HG03045 (cell line): Measurements from ENCODE around the gene AQP5.
A peak's percentile ranks its signal among the peaks of the same experiment; 100 is the strongest.

Experiments
- ATAC-seq: cut with Tn5 transposase; IDR thresholded peaks from one replicate; pipeline ENCODE4 v1.9.1; 2021; ENCODE audit warnings: mild to moderate bottlenecking, moderate library complexity; ENCODE audit not compliant: unreplicated experiment

Gene AQP5

GRCh38 chr12:49963976-49964815 lies 2.5 kb downstream of the AQP5 start:
- no peak for ATAC-seq

- no peak for ATAC-seq
Observed at GRCh38 chr12:49964849-49965624, 3.4 kb downstream of the AQP5 start.

DNA sequence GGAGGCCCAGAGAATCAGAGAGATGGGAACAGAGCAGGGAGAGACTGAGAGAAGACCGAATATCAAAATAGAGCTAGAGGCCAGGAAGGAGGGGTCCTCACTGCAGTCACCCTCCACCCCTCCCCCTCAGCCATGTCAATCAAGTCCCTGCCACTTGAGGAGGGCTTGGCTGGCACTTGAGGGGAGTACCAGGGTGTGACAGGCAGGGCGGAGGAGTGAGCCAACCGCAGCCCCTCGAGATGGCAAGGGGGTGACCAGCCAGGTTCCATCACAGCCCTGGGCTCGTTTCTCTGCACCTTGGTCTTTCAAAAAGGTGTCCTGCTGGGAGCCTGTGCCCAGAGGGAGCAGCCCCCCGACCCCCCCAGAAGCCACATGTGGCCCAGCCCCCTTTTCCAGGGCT lies 4.2 kb downstream of the AQP5 start:
- no peak for ATAC-seq

GRCh38 chr12:49966511-49967041 lies 4.9 kb downstream of the AQP5 start:
- no peak for ATAC-seq

GRCh38 chr12:49967042-49967776 lies 5.5 kb downstream of the AQP5 start:
- peak; percentile 67 for ATAC-seq

- no peak for ATAC-seq
Observed at GRCh38 chr12:49967777-49968250, 6.1 kb downstream of the AQP5 start.

DNA sequence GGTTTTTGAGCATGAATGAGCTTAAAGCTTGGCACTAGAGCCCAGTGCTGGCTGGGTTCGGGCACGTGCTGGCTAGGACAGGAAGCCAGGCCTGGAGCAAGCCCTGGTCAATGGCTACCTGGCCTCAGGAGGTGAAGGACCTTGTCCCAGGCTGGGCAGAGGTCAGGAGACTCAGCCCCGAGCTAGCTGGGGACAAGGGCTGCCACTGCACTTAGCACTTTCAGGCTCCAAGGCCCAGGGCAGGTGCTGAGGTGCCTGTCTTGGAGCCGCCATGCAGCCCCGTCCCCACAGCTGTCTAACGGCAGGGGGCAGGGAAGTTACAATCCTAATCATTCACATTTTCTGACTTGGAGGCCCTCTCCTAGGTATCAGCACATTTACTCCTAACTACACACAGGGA lies 6.8 kb downstream of the AQP5 start:
- ATAC-seq: no peak

DNA sequence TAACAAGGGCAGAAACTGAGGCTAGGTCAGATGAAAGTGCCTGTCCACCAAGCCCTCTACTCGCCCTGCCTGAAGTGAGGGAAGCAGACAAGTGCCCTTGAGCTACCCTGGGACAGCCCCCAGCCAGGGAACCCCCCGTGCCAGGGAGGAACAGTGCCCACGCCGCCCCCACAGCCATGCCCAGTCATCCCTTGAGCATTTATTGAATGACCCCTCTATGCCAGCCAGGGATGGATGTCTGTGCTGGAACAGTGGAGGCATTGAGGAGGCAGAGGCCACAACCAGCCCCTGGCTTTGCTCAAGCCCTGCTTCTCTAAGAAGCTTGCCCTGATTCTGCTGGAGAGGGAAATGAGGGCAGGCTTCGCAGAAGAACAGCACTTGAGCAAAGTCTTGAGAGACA lies 7.4 kb downstream of the AQP5 start:
- no peak for ATAC-seq

DNA sequence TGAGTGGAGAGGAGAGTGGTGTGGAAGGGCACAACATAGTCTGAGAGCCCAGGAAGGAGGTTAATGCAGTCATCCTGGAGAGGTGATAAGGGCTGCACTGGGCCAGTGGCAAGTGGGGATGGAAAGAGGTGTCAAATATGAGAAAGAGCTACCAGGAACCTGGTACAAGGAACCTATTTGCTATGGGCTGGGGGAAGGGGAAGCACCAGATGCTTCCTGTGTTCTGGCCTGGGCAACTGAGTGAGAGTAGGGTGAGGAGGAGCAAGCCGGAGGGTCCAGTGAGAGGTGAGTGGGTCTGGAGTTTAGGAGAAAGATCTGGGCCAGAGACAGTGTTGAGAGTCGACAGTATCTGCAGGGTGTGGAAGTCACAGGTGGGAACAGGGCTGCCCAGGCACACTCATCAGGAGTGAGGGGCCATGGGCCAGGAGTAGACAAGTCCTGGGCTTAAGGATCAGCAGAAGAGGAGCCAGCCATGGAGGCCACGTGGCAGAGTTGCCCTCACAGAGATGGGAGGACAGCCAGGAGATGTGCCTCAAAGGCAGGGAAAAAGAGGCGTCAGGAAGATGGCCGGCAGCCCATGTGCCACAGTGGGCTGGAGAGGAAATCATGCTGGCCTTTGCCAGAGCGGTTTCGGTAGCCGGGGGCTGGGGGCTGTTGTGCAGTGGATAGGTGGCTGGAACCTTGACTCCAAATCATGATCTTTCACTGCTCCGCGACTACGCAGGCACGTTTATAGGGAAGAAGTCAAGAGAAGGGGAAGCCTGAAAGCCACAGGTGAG lies 8.2 kb downstream of the AQP5 start:
- no peak for ATAC-seq

DNA sequence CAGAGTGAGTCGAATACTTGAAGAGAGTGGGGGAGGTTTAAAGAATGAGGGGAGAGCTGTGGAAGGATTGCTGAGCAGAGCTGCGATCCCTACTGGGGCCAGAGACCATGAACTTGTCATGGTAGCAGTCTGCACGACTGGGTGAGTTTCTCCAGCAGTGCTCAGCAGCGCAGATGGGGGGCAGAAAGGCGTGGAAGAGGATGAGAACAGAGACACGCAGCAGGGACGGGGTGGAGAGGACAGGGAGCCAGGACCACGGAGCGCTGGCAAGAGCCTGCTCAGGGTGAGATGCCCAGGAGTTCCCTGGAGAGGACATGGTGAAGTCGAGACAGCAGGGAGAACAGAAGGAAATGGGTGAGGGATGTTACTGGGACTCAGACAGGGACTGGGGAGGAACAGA lies 9.0 kb downstream of the AQP5 start:
- no peak for ATAC-seq

DNA sequence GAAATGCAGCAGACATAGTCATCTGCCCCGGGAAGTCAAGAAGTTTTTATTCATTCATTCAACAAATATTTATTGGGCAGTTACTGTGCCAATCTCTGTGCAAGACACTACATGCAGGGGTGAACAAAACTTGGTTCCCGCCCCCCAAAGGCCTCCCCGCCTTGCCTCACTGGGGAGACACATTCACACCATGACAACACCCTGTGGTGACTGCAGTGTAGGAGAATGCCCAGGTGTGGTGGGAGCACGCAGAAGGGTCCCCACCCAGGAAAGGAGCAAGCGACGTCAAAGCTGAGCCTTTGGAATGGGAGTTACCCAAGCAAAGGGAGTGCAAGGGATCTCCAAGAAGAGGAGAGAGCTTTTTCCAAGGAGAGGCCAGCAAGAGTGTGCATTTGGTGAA lies 9.5 kb downstream of the AQP5 start:
- ATAC-seq: no peak

DNA sequence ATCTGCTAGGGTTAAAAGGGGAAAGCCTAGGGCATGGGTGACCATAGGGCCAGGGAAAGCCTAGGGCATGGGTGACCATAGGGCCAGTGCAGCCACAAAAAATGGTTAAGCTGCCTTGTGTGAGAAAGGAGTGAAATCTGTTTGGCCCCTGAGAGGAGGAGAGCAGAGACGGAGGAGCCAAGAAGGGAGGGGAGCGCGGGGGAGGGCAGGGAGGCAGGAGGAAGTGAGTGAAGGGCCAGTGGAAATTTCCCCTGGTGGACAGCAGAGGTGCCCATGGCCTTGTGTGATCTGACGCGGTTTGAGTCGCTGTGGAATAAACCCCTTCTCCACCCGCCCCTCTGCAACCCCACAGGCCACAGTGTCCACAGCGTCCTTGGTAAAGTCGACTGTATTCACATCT lies 10.5 kb downstream of the AQP5 start:
- ATAC-seq: no peak

GRCh38 chr12:49972641-49973360 lies 11.1 kb downstream of the AQP5 start, which contains the start of gene AQP6:
TSS of gene AQP6 (plus strand) at chr12:49972947. CDS start at chr12:49973174, 227 bp downstream.
- no peak for ATAC-seq

DNA sequence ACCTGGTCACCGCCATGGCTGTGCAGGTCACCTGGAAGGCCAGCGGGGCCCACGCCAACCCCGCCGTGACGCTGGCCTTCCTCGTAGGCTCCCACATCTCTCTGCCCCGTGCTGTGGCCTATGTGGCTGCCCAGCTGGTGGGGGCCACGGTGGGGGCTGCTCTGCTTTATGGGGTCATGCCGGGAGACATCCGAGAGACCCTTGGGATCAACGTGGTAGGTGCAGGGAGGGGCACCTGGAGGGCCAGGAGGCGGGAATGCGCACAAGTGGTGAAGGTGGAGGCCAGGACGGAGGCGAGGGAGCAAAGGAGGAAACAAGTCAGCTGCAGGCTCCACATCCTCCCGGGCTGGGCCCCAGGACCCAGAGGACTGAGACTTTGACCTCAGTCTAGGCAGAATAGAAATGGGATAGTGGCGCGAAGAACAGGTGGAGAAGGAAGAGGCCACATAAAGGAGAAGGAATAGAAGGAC lies 11.7 kb downstream of the AQP5 start:
- ATAC-seq: no peak

DNA sequence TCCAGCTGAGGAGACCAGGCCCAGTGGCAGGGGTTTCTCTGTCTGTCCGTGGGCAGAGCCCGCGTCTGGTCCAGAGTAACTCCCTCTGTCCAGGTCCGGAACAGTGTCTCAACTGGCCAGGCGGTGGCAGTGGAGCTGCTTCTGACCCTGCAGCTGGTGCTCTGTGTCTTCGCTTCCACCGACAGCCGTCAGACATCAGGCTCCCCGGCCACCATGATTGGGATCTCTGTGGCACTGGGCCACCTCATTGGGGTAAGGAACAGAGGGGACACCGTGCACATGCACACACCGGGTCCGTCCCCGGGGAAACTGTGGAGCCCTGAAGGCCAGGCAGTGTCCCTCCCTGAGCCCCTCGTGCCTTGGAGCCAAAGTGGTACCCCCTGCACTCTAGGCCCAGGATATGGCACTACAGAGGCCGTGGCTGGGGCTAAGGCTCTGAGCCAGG lies 12.6 kb downstream of the AQP5 start:
- ATAC-seq: no peak

- ATAC-seq: no peak
Observed at GRCh38 chr12:49974677-49975317, 13.1 kb downstream of the AQP5 start.

- ATAC-seq: no peak
Observed at GRCh38 chr12:49975318-49975761, 13.7 kb downstream of the AQP5 start.

- ATAC-seq: no peak
Observed at GRCh38 chr12:49976557-49976956, 14.9 kb downstream of the AQP5 start.

- ATAC-seq: no peak
Observed at GRCh38 chr12:49978125-49978524, 16.5 kb downstream of the AQP5 start.
